Transverse colon (tissue), 4 donors: Measurements from ENCODE around the gene MGLL. TPM values are rescaled to one million over a fixed set of nuclear protein-coding genes. Genes with fewer than 3 reads are reported as not detected.

Source experiments
- DNase-seq: peaks from one replicate; pipeline ENCODE4 v3.0.0-alpha.2; 2019
- H3K27ac ChIP-seq, 4 donors: fragments of 200-600 bp; sonication (generic); 2 replicates each; pipeline ENCODE4 v1.5.1; 2016 to 2018; ENCODE audit warnings: inconsistent platforms in 4 of 4
- H3K27me3 ChIP-seq: fragments of 200-600 bp; sonication (generic); 2 replicates; pipeline ENCODE4 v1.5.1; 2017; ENCODE audit warnings: inconsistent platforms
- H3K36me3 ChIP-seq, 4 donors: fragments of 200-600 bp; sonication (generic); 2 replicates each; pipeline ENCODE4 v1.5.1; 2017 to 2019; ENCODE audit warnings: inconsistent platforms in 4 of 4
- H3K4me1 ChIP-seq, 4 donors: fragments of 200-600 bp; sonication (generic); 2 replicates each; pipeline ENCODE4 v1.5.1; 2017 to 2020; ENCODE audit warnings: inconsistent platforms in 4 of 4
- H3K4me3 ChIP-seq, 4 donors: fragments of 200-600 bp; sonication (generic); 1 replicate in 1 of 4; 2 replicates in 3 of 4; pipeline versions ENCODE4 v1.5.1 to v1.6.1; 2017 to 2019; ENCODE audit warnings: inconsistent platforms in 4 of 4
- H3K9me3 ChIP-seq, 2 donors: fragments of 200-600 bp; sonication (generic); 2 replicates each; pipeline ENCODE4 v1.5.1; 2017 to 2019; ENCODE audit warnings: inconsistent platforms in 2 of 2
- EP300 ChIP-seq: sonication (generic); formaldehyde crosslinking; IDR thresholded peaks from one replicate; pipeline ENCODE4 v1.6.1; 2017; ENCODE audit warnings: antibody characterized with exemption, low read depth
- POLR2A ChIP-seq: fragments of 450-650 bp; IDR thresholded peaks from one replicate; pipeline ENCODE4 v1.6.1; 2016; ENCODE audit warnings: antibody characterized with exemption, mild to moderate bottlenecking, moderate library complexity
- POLR2AphosphoS5 ChIP-seq, 3 donors: sonication (generic); formaldehyde crosslinking; IDR thresholded peaks; one replicate each; pipeline ENCODE4 v1.6.1; 2016; ENCODE audit warnings: antibody characterized with exemption in 3 of 3
- WGBS, 2 donors: methylation state at CpG; one replicate each; pipeline ENCODE4 v1.1.5; 2018; ENCODE audit warnings: low coverage in 1 of 2; 5-methylcytosine and 5-hydroxymethylcytosine counted together
- in situ Hi-C, 4 donors: fragments of 200-750 bp; cut with MboI; loops; one replicate each; pipeline versions ENCODE4 v1.15.0 to v1.15.1; 2017; ENCODE audit warnings: low sequenced_read_pairs in 3 of 4, low pct_ligation_motif_present in 1 of 4, low pct_unique_long_range_greater_than_20kb in 1 of 4
- intact Hi-C: fragments of 100-400 bp; cut with DNase I; formaldehyde crosslinking; loops from one replicate; pipeline ENCODE4 v1.15.1; 2023; ENCODE audit warnings: low total_unique reads
- total RNA-seq, 4 donors: library from RNA; depleted of rRNA; stranded (reverse); fragments of >200 nt; gene quantifications; one replicate each; pipeline ENCODE4 v1.1.0, GENCODE V29; 2016
- TF ChIP-seq, protein P1 (sequence below), 5 experiments: fragments of 200-600 bp in 3 of 5; fragments of 450-650 bp in 2 of 5; sonication (generic) in 3 of 5; IDR thresholded peaks; 1 replicate in 2 of 5; 2 replicates in 3 of 5; pipeline ENCODE4 v1.5.1; 2016 to 2017; ENCODE audit warnings: antibody characterized with exemption in 5 of 5, inconsistent platforms in 3 of 5, mild to moderate bottlenecking in 2 of 5, moderate library complexity in 1 of 5

The MGLL gene
- total RNA-seq, 4 donors from 2014 or later = 150 to 329 (median 294) TPM

DNA sequence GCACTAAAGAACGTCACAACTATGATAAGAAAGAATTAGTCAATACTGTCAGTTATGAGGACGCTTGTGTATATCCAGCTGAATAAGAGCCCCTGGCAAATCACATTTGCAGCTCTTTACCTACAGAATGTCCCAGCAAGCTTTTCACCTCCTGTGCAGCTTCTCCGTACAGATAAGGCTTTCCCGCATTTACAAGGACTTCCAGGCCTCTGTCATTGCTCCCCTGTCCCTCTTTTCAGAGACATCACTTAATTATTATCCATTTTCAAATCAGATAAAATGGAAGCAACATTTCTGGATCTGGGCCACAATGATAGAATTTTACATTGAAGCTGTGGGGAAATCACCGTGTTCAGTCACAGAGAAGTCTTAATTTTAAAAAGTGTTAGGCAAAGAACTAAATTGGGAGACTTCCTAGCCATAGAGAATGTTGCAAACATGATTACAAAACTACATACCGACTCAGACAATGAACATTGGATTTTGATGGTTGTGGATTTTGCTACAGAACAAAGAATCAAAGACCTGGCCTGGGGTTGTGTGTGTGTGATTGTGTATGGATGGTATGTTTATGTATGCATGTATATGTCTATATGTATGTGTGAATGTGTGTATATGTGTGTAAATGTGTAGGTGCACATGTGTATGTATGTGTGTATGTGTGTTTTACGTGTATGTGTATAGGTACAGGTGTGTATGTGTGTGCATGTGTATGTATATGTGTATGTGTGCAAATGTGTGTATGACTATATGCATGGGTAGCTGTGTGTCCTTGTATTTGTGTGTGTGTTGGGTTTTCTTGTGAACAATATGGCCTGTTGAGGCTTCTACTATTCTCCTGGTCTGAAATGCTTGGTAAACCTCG, 41.5 kb downstream of the MGLL start:
- TF ChIP-seq POLR2A = no peak
- TF ChIP-seq EP300 = no peak
- TF ChIP-seq POLR2AphosphoS5 (IDR thresholded peaks at IDR 0.05) = no peak
- no peak for DNase-seq
- Histone ChIP-seq H3K27ac (peak overlapping the region; percentile 37 to 59 (median 52)), H3K27me3 (no peaks in the 10 kb centered on the region), H3K9me3 (peaks cover 0 to 5% of the 10 kb centered on the region in 2 donors), H3K4me1 (peaks cover 23 to 58% (median 30%) of the 10 kb centered on the region in 4 donors), H3K36me3 (no peaks in the 10 kb centered on the region), H3K4me3 (no peak overlapping the region)
- WGBS, 2 donors = 78 to 86% methylated on average over 8 of the region's 8 CpGs
- intact Hi-C loops = no loop called here
- in situ Hi-C loops = no loop called here

DNA sequence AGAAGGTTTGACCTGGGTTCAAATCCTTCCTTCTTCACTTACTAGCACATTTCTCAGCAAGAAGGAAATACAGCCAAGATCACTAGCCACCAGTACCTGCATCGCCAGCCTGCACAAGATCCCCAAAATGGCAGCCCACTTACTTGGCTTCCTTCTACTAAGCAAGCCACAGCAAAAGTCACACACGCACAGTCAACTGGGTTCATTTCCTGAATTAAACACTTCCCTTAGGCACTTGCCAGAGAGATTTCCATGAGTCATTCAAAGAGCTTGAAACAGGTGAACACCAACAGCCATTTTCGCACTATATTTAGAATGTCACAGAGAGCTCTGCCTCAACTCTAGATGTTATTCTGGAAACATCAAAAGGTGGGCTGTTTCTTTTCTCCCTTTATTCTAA, 42.6 kb downstream of the MGLL start:
- intact Hi-C loops = no loop called here
- Histone ChIP-seq H3K9me3 (peaks cover 0 to 5% of the 10 kb centered on the region in 2 donors), H3K27ac (peak overlapping the region; percentile 16 to 54 (median 33)), H3K4me3 (no peak overlapping the region), H3K4me1 (peaks cover 18 to 58% (median 28%) of the 10 kb centered on the region in 4 donors), H3K36me3 (no peaks in the 10 kb centered on the region), H3K27me3 (no peaks in the 10 kb centered on the region)
- no peak for DNase-seq
- TF ChIP-seq EP300 (no peak), POLR2AphosphoS5 (IDR thresholded peaks at IDR 0.05) (no peak), POLR2A (no peak)
- TF ChIP-seq, protein P1, sequence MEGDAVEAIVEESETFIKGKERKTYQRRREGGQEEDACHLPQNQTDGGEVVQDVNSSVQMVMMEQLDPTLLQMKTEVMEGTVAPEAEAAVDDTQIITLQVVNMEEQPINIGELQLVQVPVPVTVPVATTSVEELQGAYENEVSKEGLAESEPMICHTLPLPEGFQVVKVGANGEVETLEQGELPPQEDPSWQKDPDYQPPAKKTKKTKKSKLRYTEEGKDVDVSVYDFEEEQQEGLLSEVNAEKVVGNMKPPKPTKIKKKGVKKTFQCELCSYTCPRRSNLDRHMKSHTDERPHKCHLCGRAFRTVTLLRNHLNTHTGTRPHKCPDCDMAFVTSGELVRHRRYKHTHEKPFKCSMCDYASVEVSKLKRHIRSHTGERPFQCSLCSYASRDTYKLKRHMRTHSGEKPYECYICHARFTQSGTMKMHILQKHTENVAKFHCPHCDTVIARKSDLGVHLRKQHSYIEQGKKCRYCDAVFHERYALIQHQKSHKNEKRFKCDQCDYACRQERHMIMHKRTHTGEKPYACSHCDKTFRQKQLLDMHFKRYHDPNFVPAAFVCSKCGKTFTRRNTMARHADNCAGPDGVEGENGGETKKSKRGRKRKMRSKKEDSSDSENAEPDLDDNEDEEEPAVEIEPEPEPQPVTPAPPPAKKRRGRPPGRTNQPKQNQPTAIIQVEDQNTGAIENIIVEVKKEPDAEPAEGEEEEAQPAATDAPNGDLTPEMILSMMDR (IDR thresholded peaks at IDR 0.05) = no peak
- WGBS, 2 donors = 62 to 72% methylated on average over 3 of the region's 3 CpGs
- in situ Hi-C loops = no loop called here

DNA sequence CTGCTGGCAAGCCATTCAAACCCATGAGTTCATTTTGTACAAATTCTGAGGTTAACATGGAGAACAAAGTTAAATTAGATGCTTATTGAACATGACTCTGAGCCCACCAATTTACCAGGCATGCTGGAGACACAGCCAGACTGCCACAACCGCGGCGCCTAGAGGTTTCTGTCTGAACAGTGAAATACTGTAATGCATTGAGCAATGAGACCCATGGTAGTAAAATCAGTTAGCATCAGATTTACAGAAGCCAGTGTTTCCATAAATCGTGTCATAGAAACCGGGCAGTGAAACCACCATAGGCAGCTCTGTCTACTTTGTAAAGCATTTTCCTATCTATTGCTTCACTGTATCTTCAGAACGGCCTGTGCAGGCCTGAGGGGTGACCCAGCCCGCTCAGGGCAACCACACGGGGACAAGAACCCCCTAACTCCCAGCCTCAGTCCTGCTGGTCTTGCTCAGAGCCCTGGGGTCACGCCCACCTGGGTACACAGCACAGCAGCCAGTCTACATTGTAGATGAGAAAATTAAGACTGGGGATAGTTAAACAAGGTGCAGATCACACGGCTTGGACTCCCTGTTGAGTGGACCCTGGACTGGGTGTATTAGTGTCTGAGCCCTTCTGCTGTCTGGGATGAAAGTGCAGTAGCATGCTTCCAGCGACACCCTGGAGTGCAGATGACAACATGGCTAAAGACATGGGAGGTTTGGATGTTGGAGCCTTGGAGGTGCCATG, 44.2 kb downstream of the MGLL start:
- 90% methylated on average over 11 of the region's 11 CpGs; no CpG with 5 or more reads in 1 of the 2 donors for WGBS, 2 donors
- H3K27me3 ChIP-seq = no peaks in the 10 kb centered on the region
- in situ Hi-C loops (no loop called here), intact Hi-C loops (no loop called here)
- no peak for DNase-seq
- H3K36me3 ChIP-seq = no peaks in the 10 kb centered on the region
- peaks cover 0 to 5% of the 10 kb centered on the region in 2 donors for H3K9me3 ChIP-seq
- H3K27ac ChIP-seq = peak overlapping the region in 2 of 4 donors; percentile 3 to 6
- TF ChIP-seq POLR2A (no peak), POLR2AphosphoS5 (IDR thresholded peaks at IDR 0.05) (no peak), EP300 (no peak)
- TF ChIP-seq, protein P1 (IDR thresholded peaks at IDR 0.05) = no peak
- peaks cover 13 to 54% (median 25%) of the 10 kb centered on the region in 4 donors for H3K4me1 ChIP-seq
- no peak overlapping the region for H3K4me3 ChIP-seq

DNA sequence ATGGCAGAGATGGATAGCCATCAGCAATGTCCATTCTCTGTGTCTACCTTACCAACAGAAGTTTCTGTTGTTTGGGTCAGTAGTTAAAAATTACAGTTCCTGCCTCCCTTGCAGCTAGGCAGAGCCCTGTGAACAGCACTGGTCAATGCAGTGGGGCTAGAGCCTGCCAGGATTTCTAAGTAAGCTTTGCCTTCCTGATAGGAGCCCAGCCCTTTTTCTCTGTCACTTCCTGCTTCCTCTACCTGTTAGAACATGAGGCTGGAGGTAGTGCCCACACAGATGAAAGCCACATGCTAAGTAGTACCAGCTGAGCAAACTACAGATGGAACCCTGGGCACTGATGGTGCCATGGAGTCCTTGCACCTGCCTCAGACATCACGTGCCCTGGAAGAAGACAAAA, 45.0 kb downstream of the MGLL start:
- TF ChIP-seq POLR2AphosphoS5 (IDR thresholded peaks at IDR 0.05) (no peak), POLR2A (no peak)
- TF ChIP-seq, protein P1 (IDR thresholded peaks at IDR 0.05) = no peak
- peaks cover 0 to 5% of the 10 kb centered on the region in 2 donors for H3K9me3 ChIP-seq
- peaks cover 13 to 54% (median 25%) of the 10 kb centered on the region in 4 donors for H3K4me1 ChIP-seq
- no peaks in the 10 kb centered on the region for H3K36me3 ChIP-seq
- H3K27me3 ChIP-seq = no peaks in the 10 kb centered on the region
- peak overlapping the region in 1 of 4 donors; percentile 3 for H3K27ac ChIP-seq
- in situ Hi-C loops (no loop called here), intact Hi-C loops (no loop called here)
- no peak overlapping the region for H3K4me3 ChIP-seq
- DNase-seq = no peak
- 83% methylated on average over 1 of the region's 1 CpG; no CpG with 5 or more reads in 1 of the 2 donors for WGBS, 2 donors
